ENCODE measurements around the gene CEP128.

DNA sequence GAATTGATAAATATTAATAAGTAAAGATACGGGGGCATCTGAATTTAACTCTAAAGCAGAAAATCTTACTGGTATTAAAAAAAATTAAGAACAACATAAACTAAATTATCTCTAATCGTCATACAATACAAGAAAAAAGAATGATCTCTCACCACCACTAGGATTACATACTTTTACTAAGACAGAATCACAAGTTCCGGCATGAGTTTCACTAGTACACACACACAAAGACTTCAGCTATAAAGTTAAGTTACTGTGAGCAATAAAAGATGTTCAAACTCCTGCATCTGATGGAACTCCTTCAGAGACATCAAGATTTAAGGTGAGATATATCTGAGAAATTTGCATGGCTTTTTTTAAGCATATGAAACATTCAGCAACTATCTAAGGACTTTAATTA lies 21.9 kb downstream of the CEP128 start:
- TF ChIP-seq, protein P1, sequence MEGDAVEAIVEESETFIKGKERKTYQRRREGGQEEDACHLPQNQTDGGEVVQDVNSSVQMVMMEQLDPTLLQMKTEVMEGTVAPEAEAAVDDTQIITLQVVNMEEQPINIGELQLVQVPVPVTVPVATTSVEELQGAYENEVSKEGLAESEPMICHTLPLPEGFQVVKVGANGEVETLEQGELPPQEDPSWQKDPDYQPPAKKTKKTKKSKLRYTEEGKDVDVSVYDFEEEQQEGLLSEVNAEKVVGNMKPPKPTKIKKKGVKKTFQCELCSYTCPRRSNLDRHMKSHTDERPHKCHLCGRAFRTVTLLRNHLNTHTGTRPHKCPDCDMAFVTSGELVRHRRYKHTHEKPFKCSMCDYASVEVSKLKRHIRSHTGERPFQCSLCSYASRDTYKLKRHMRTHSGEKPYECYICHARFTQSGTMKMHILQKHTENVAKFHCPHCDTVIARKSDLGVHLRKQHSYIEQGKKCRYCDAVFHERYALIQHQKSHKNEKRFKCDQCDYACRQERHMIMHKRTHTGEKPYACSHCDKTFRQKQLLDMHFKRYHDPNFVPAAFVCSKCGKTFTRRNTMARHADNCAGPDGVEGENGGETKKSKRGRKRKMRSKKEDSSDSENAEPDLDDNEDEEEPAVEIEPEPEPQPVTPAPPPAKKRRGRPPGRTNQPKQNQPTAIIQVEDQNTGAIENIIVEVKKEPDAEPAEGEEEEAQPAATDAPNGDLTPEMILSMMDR (conservative IDR thresholded peaks at IDR 0.05; ENCODE audit: low read depth in 2 of 2) = no peak
- TF ChIP-seq EZH2phosphoT487 (IDR thresholded peaks at IDR 0.05; ENCODE audit: unreplicated experiment) (no peak), EZH2 (IDR thresholded peaks at IDR 0.05; ENCODE audit: low read depth, unreplicated experiment) (no peak)
